HG03342 (cell line): Measurements from ENCODE around the gene ZNF512B.
A peak's percentile ranks its signal among the peaks of the same experiment; 100 is the strongest.
"Not testable (repeated sequence)": the region's sequence is repeated elsewhere in the genome, so short reads cannot be mapped to it uniquely, and the experiment has no call there.

Experiments
- ATAC-seq: cut with Tn5 transposase; IDR thresholded peaks from one replicate; pipeline ENCODE4 v1.9.1; 2021; ENCODE audit warnings: mild to moderate bottlenecking, moderate library complexity; ENCODE audit not compliant: unreplicated experiment

Gene ZNF512B

GRCh38 chr20:63963784-63964301 is 5.9 kb downstream of the ZNF512B start:
- no peak for ATAC-seq

- ATAC-seq = no peak
Measured at GRCh38 chr20:63963348-63963741, 6.4 kb downstream of the ZNF512B start.

- no peak for ATAC-seq
Measured at GRCh38 chr20:63962426-63963347, 7.0 kb downstream of the ZNF512B start.

GRCh38 chr20:63961664-63962425 is 7.9 kb downstream of the ZNF512B start:
- ATAC-seq = no peak

GRCh38 chr20:63960654-63961621 is 8.8 kb downstream of the ZNF512B start:
- ATAC-seq = not testable (repeated sequence)

- no peak for ATAC-seq
Measured at GRCh38 chr20:63959699-63960075, 10.0 kb downstream of the ZNF512B start.

GRCh38 chr20:63958964-63959698 is 10.6 kb downstream of the ZNF512B start:
- ATAC-seq = no peak

- no peak for ATAC-seq
Measured at GRCh38 chr20:63958471-63958870, 11.3 kb downstream of the ZNF512B start.

GRCh38 chr20:63957690-63958441 is 11.9 kb downstream of the ZNF512B start:
- no peak for ATAC-seq

GRCh38 chr20:63957004-63957689 is 12.6 kb downstream of the ZNF512B start:
- ATAC-seq = peak; percentile 30

- ATAC-seq = no peak
Measured at GRCh38 chr20:63956664-63957003, 13.1 kb downstream of the ZNF512B start.

- peak; percentile 62 for ATAC-seq
Measured at GRCh38 chr20:63955827-63956663, 13.7 kb downstream of the ZNF512B start, which contains the start of gene UCKL1. Gene UCKL1, minus strand, starts transcription at chr20:63956416. Its CDS starts 44 bp downstream, at chr20:63956372.

GRCh38 chr20:63955281-63955826 is 14.4 kb downstream of the ZNF512B start:
- ATAC-seq = peak; percentile 21

- ATAC-seq = no peak
Measured at GRCh38 chr20:63953764-63954429, 15.8 kb downstream of the ZNF512B start.

GRCh38 chr20:63952769-63953168 is 17.0 kb downstream of the ZNF512B start:
- no peak for ATAC-seq

- ATAC-seq = no peak
Measured at GRCh38 chr20:63952210-63952535, 17.6 kb downstream of the ZNF512B start.
